H1 (cell line): ENCODE results near the gene TMUB1. TPM values are rescaled to one million over a fixed set of nuclear protein-coding genes. Genes with fewer than 3 reads are reported as not detected.
A peak's percentile ranks its signal among the peaks of the same experiment; 100 is the strongest.

ENCODE experiments used
- CTCF ChIA-PET: fragments of 300-600 bp; sonication (Branson Sonifier 250); formaldehyde crosslinking; loops from one replicate; lab custom pipeline; 2021; ENCODE audit not compliant: partially characterized antibody; lab: Charles Lee
- POLR2A ChIA-PET: fragments of 300-600 bp; sonication (Branson Sonifier 250); formaldehyde crosslinking; loops from one replicate; lab custom pipeline; 2021; ENCODE audit warnings: inconsistent platforms; ENCODE audit not compliant: partially characterized antibody; lab: Charles Lee
- DNase-seq, 2 experiments: peaks; one replicate each; pipeline versions ENCODE4 v3.0.0 to v3.0.0-alpha.2; 2010 to 2022; ENCODE audit warnings: low spot score in 2 of 2, low read depth in 1 of 2, mixed read lengths in 1 of 2
- FAIRE-seq: peaks from 2 replicates; lab custom pipeline; 2011; peaks lifted over from hg19 to GRCh38; lab: Jason Lieb, UNC
- H2AFZ ChIP-seq: 2 replicates; pipeline ENCODE4 v1.8.1; 2012; ENCODE audit warnings: low read length, inconsistent platforms
- H2AK5ac ChIP-seq: 2 replicates; pipeline ENCODE4 v1.6.1; 2013; ENCODE audit warnings: low read depth, low read length
- H2BK120ac ChIP-seq: replicated peaks from 2 replicates; pipeline ENCODE3; 2013; ENCODE audit warnings: low read depth, low read length, inconsistent platforms
- H2BK12ac ChIP-seq: 2 replicates; pipeline ENCODE4 v1.6.1; 2013; ENCODE audit warnings: low read depth, low read length
- H2BK15ac ChIP-seq: 2 replicates; pipeline ENCODE4 v1.6.1; 2013; ENCODE audit warnings: low read length
- H2BK20ac ChIP-seq: 2 replicates; pipeline ENCODE4 v1.6.1; 2013; ENCODE audit warnings: low read length
- H2BK5ac ChIP-seq: 2 replicates; pipeline ENCODE4 v1.6.1; 2013; ENCODE audit warnings: low read depth, low read length
- H3K14ac ChIP-seq: 2 replicates; pipeline ENCODE4 v1.6.1; 2013; ENCODE audit warnings: inconsistent platforms; ENCODE audit not compliant: insufficient read length
- H3K18ac ChIP-seq: 2 replicates; pipeline ENCODE4 v1.6.1; 2013; ENCODE audit warnings: low read length; ENCODE audit errors: extremely low read depth
- H3K23ac ChIP-seq: 2 replicates; pipeline ENCODE4 v1.6.1; 2013; ENCODE audit warnings: inconsistent platforms; ENCODE audit not compliant: insufficient read length
- H3K23me2 ChIP-seq: 2 replicates; pipeline ENCODE4 v1.6.1; 2013; ENCODE audit warnings: low read depth, low read length
- H3K27ac ChIP-seq: 2 replicates; pipeline ENCODE4 v1.6.1; 2011; ENCODE audit warnings: low read depth, low read length, inconsistent platforms
- H3K27me3 ChIP-seq, 4 experiments: replicated peaks in 1 of 4; 1 replicate in 1 of 4; 2 replicates in 3 of 4; pipeline versions ENCODE4 v1.6.1 to v1.8.1; 2011 to 2013; ENCODE audit warnings: low read length in 3 of 4, mild to moderate bottlenecking in 3 of 4, inconsistent platforms in 2 of 4, mixed read lengths in 2 of 4, moderate library complexity in 1 of 4; ENCODE audit not compliant: control insufficient read depth in 3 of 4, insufficient read depth in 3 of 4; ENCODE audit errors: extremely low read depth in 1 of 4
- H3K36me3 ChIP-seq, 4 experiments: 2 replicates each; pipeline versions ENCODE4 v1.6.1 to v1.8.1; 2011 to 2013; ENCODE audit warnings: mild to moderate bottlenecking in 4 of 4, low read length in 3 of 4, moderate library complexity in 2 of 4, control low read depth in 1 of 4, inconsistent platforms in 1 of 4; ENCODE audit not compliant: insufficient read depth in 4 of 4, control insufficient read depth in 2 of 4
- H3K4ac ChIP-seq: replicated peaks from 2 replicates; pipeline ENCODE3; 2013; ENCODE audit warnings: low read length, low read depth, mixed read lengths, inconsistent platforms; ENCODE audit not compliant: insufficient read length
- H3K4me1 ChIP-seq, 4 experiments: replicated peaks in 1 of 4; 1 replicate in 1 of 4; 2 replicates in 3 of 4; pipeline versions ENCODE4 v1.6.1 to v1.8.1; 2011 to 2013; ENCODE audit warnings: low read length in 3 of 4, inconsistent platforms in 2 of 4, mixed read lengths in 1 of 4; ENCODE audit not compliant: insufficient read depth in 4 of 4, control insufficient read depth in 3 of 4
- H3K4me2 ChIP-seq, 2 experiments: 2 replicates each; pipeline versions ENCODE4 v1.6.1 to v1.8.1; 2011 to 2013; ENCODE audit warnings: low read depth in 2 of 2, low read length in 2 of 2, control low read depth in 1 of 2, inconsistent platforms in 1 of 2, mild to moderate bottlenecking in 1 of 2; ENCODE audit not compliant: insufficient read depth in 1 of 2
- H3K4me3 ChIP-seq, 4 experiments: fragments of 200-600, 300-600 bp in 1 of 4; sonication (generic), shearing (Covaris generic), sonication (Bioruptor Twin) in 1 of 4; 2 replicates each; pipeline versions ENCODE4 v1.5.1 to v1.8.1; 2011 to 2016; ENCODE audit warnings: low read length in 4 of 4, low read depth in 3 of 4, control low read depth in 2 of 4, inconsistent platforms in 2 of 4, mild to moderate bottlenecking in 2 of 4, mixed read lengths in 1 of 4, moderate library complexity in 1 of 4; ENCODE audit not compliant: insufficient read depth in 2 of 4; ENCODE audit errors: extremely low read depth in 1 of 4
- H3K56ac ChIP-seq: replicated peaks from 2 replicates; pipeline ENCODE3; 2013; ENCODE audit warnings: low read depth, mild to moderate bottlenecking, mixed read lengths, low read length, inconsistent platforms; ENCODE audit not compliant: insufficient read length
- H3K79me1 ChIP-seq: 2 replicates; pipeline ENCODE4 v1.6.1; 2013; ENCODE audit warnings: low read depth, low read length, control low read depth
- H3K79me2 ChIP-seq, 2 experiments: 2 replicates each; pipeline versions ENCODE4 v1.6.1 to v1.8.1; 2012 to 2013; ENCODE audit warnings: low read length in 2 of 2, mild to moderate bottlenecking in 2 of 2, inconsistent platforms in 1 of 2; ENCODE audit not compliant: insufficient read depth in 2 of 2, control insufficient read depth in 1 of 2
- H3K9ac ChIP-seq, 4 experiments: replicated peaks in 1 of 4; 1 replicate in 1 of 4; 2 replicates in 3 of 4; pipeline versions ENCODE4 v1.6.1 to v1.8.1; 2011 to 2013; ENCODE audit warnings: low read depth in 3 of 4, low read length in 3 of 4, control low read depth in 2 of 4, mild to moderate bottlenecking in 2 of 4, moderate library complexity in 2 of 4, inconsistent platforms in 1 of 4; ENCODE audit errors: extremely low read depth in 1 of 4
- H3K9me3 ChIP-seq, 2 experiments: 2 replicates each; pipeline versions ENCODE4 v1.6.1 to v1.8.1; 2012 to 2013; ENCODE audit warnings: mild to moderate bottlenecking in 2 of 2, moderate library complexity in 2 of 2, control low read depth in 1 of 2, inconsistent platforms in 1 of 2, low read depth in 1 of 2, low read length in 1 of 2, mixed read lengths in 1 of 2; ENCODE audit not compliant: insufficient read depth in 2 of 2
- H4K20me1 ChIP-seq, 2 experiments: replicated peaks in 1 of 2; 2 replicates each; pipeline versions ENCODE3 to v1.8.1; 2011 to 2013; ENCODE audit warnings: inconsistent platforms in 2 of 2, low read length in 2 of 2, mild to moderate bottlenecking in 1 of 2; ENCODE audit not compliant: insufficient read depth in 2 of 2, control insufficient read depth in 1 of 2
- H4K5ac ChIP-seq: 2 replicates; pipeline ENCODE4 v1.6.1; 2013; ENCODE audit warnings: low read length, low read depth, mixed read lengths, inconsistent platforms; ENCODE audit not compliant: insufficient read length
- H4K8ac ChIP-seq: 2 replicates; pipeline ENCODE4 v1.8.0; 2013; ENCODE audit warnings: mild to moderate bottlenecking, moderate library complexity, low read length, inconsistent platforms; ENCODE audit not compliant: insufficient read depth; ENCODE audit errors: extremely low read depth
- H4K91ac ChIP-seq: replicated peaks from 2 replicates; pipeline ENCODE3; 2013; ENCODE audit warnings: low read length, mixed read lengths, inconsistent platforms; ENCODE audit not compliant: insufficient read length
- BACH1 ChIP-seq: IDR thresholded peaks from 2 replicates; pipeline ENCODE4 v1.6.1; 2012; ENCODE audit warnings: low read length, improper control_type of control experiment
- POLR2AphosphoS5 ChIP-seq: IDR thresholded peaks from 2 replicates; pipeline ENCODE4 v1.6.1; 2011; ENCODE audit warnings: low read depth, low read length
- RAD21 ChIP-seq, 2 experiments: IDR thresholded peaks in 1 of 2; conservative IDR thresholded peaks in 1 of 2; 2 replicates each; pipeline ENCODE4 v1.6.1; 2011; ENCODE audit warnings: low read depth in 2 of 2, low read length in 2 of 2, improper control_type of control experiment in 1 of 2, inconsistent platforms in 1 of 2, mild to moderate bottlenecking in 1 of 2, moderate library complexity in 1 of 2
- SIN3A ChIP-seq, 2 experiments: IDR thresholded peaks in 1 of 2; conservative IDR thresholded peaks in 1 of 2; 2 replicates each; pipeline ENCODE4 v1.6.1; 2011 to 2012; ENCODE audit warnings: low read length in 2 of 2, improper control_type of control experiment in 1 of 2, low read depth in 1 of 2, mild to moderate bottlenecking in 1 of 2
- TCF12 ChIP-seq: IDR thresholded peaks from 2 replicates; pipeline ENCODE4 v1.6.1; 2011; ENCODE audit warnings: low read depth, mild to moderate bottlenecking, low read length
- WGBS, 2 experiments: shearing (Covaris generic) in 1 of 2; methylation state at CpG; one replicate each; pipeline versions ENCODE4 v1.1.6 to v1.1.7; 2013 to 2015; ENCODE audit warnings: low lambda C conversion rate in 2 of 2, mixed read lengths in 2 of 2, inconsistent platforms in 1 of 2, low coverage in 1 of 2, missing lambda C conversion rate in 1 of 2; ENCODE audit not compliant: insufficient replicate concordance in 2 of 2, insufficient coverage in 1 of 2, insufficient read length in 1 of 2; ENCODE audit errors: extremely low coverage in 1 of 2, missing lambda C conversion rate in 1 of 2; 5-methylcytosine and 5-hydroxymethylcytosine counted together
- polyA plus RNA-seq, 7 experiments: library from polyadenylated mRNA; depleted of rRNA in 3 of 7; stranded (reverse) in 5 of 7; unstranded in 2 of 7; fragments of >200 nt in 5 of 7; fragments of 200-250 nt in 2 of 7; gene quantifications; 1 replicate in 5 of 7; 2 replicates in 1 of 7; 4 replicates in 1 of 7; pipeline versions ENCODE4 v1.2.1 to v1.2.3, GENCODE V29; 2011 to 2013; ENCODE audit warnings: missing spikeins in 2 of 7, mixed read lengths in 2 of 7
- total RNA-seq: library from RNA; stranded (reverse); fragmentation: NEBNext Ultra II Directional; extraction: Animal tissue kit (Norgen Biotek cat#: 25700); gene quantifications from 2 replicates; pipeline ENCODE4 v1.2.1, GENCODE V29; 2021
- TF ChIP-seq, protein P1 (sequence below), 3 experiments: IDR thresholded peaks; 1 replicate in 2 of 3; 2 replicates in 1 of 3; pipeline versions ENCODE4 v1.5.1 to v1.6.1; 2011; ENCODE audit warnings: low read length in 3 of 3, mild to moderate bottlenecking in 3 of 3, inconsistent platforms in 2 of 3, low read depth in 1 of 3, moderate library complexity in 1 of 3; ENCODE audit not compliant: insufficient read depth in 1 of 3; ENCODE audit errors: control extremely low read depth in 1 of 3
- TF ChIP-seq, protein P2 (sequence below): IDR thresholded peaks from 2 replicates; pipeline ENCODE4 v1.6.1; 2012; ENCODE audit warnings: inconsistent platforms

The TMUB1 gene
- total and polyA plus RNA-seq, 2 of the 8 experiments (the other 6 are each of a cell fraction or from before 2014, with no cell fraction given): 41.4 to 56.2 TPM

DNA sequence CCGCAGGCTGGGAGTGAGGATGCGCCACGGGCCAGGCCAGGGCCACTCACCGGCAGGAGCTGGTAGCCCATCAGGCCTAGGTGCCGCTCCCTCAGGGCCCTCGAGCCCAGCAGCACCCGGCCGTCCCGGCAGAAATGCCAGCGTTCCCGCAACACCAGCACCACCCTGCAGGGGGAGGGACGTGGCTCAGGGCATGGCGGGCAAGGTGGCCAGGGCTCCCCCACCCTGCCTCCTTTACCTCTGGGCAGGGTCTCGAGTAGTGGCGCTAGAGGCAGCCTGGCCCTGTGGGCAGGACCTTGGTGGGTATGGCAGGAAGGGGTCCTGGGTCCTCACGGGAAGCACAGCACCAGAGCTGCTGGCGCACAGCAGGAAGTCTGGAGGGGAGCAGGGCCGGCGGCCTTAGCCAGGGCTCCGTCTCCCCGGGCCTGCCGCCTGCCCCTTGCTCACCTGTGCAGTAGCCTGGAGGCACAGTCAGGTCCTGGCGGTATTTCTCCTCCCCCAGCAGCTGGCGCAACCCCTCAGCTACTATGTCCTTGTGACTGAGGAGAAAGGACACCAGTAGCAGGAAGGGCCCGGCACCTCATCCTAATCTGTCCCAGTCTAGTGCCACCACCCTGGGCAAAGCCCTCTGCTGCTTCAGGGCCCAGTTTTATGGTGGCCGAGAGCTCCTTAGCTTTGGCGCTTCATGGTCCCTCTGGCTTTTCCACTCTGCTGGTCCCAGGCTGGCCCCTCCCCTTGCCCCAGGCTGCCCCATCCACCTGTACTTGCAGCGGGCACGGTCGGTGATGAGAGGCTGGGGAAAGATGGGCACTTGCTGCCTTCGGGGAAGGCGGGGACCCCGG, 6.2 kb downstream of the TMUB1 start:
- Histone ChIP-seq H2AFZ (no peak overlapping the region), H2BK20ac (no peak overlapping the region), H3K23ac (no peak overlapping the region), H4K91ac (no peak overlapping the region), H4K5ac (no peak overlapping the region), H3K4me3 (no peak overlapping the region), H3K36me3 (peaks cover 10 to 33% (median 27%) of the 10 kb centered on the region in 4 experiments), H3K27me3 (no peaks in the 10 kb centered on the region), H2BK12ac (no peak overlapping the region), H3K4me2 (no peak overlapping the region), H3K4ac (no peak overlapping the region), H4K8ac (no peak overlapping the region; the same call in none of the 2 replicates), H3K9ac (no peak overlapping the region), H3K23me2 (peaks cover 13% of the 10 kb centered on the region), H2AK5ac (no peak overlapping the region), H2BK120ac (no peak overlapping the region), H3K18ac (no peak overlapping the region), H2BK5ac (no peak overlapping the region), H2BK15ac (no peak overlapping the region), H4K20me1 (peaks cover 20 to 26% of the 10 kb centered on the region in 2 experiments), H3K4me1 (peaks cover 0 to 28% (median 19%) of the 10 kb centered on the region in 4 experiments; a peak in 6 of 7 replicates), H3K79me2 (peaks cover 0 to 8% of the 10 kb centered on the region in 2 experiments; a peak in 1 of 4 replicates), H3K56ac (no peak overlapping the region), H3K14ac (no peak overlapping the region), H3K9me3 (no peaks in the 10 kb centered on the region), H3K27ac (no peak overlapping the region), H3K79me1 (peaks cover 7% of the 10 kb centered on the region)
- CTCF ChIA-PET: interaction anchor here (0.6 to 6.0 kb wide), 22 partner anchors 8 to 179 kb away, joined by 3 to 81 read pairs (median 4); partner anchors contain the start of gene ASIC3
- 77% methylated on average over 30 of the region's 33 CpGs; no CpG with 5 or more reads in 1 of the 2 experiments for WGBS, 2 experiments
- POLR2A ChIA-PET: interaction anchor here (0.7 to 4.9 kb wide), 10 partner anchors 8 to 64 kb away, joined by 3 to 77 read pairs (median 4); partner anchors contain the start of gene SLC4A2
- DNase-seq (peak in 1 of 2 experiments; percentile 91), FAIRE-seq (no peak)
- TF ChIP-seq RAD21 (IDR thresholded peaks at IDR 0.05 in 1 of 2, conservative IDR thresholded peaks at IDR 0.05 in 1 of 2; ENCODE audit: low read depth in 2 of 2, low read length in 2 of 2): peak; percentile 31 to 49; a peak in 3 of 4 replicates
- no peak for TF ChIP-seq BACH1
- TF ChIP-seq, protein P1, sequence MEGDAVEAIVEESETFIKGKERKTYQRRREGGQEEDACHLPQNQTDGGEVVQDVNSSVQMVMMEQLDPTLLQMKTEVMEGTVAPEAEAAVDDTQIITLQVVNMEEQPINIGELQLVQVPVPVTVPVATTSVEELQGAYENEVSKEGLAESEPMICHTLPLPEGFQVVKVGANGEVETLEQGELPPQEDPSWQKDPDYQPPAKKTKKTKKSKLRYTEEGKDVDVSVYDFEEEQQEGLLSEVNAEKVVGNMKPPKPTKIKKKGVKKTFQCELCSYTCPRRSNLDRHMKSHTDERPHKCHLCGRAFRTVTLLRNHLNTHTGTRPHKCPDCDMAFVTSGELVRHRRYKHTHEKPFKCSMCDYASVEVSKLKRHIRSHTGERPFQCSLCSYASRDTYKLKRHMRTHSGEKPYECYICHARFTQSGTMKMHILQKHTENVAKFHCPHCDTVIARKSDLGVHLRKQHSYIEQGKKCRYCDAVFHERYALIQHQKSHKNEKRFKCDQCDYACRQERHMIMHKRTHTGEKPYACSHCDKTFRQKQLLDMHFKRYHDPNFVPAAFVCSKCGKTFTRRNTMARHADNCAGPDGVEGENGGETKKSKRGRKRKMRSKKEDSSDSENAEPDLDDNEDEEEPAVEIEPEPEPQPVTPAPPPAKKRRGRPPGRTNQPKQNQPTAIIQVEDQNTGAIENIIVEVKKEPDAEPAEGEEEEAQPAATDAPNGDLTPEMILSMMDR (IDR thresholded peaks at IDR 0.05; ENCODE audit: control extremely low read depth in 1 of 3, insufficient read depth in 1 of 3, low read depth in 1 of 3, low read length in 3 of 3): peak in 2 of 3 experiments; percentile 55 to 70; a peak in 3 of 4 replicates
- TF ChIP-seq, protein P2, sequence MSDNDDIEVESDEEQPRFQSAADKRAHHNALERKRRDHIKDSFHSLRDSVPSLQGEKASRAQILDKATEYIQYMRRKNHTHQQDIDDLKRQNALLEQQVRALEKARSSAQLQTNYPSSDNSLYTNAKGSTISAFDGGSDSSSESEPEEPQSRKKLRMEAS: 0 out of 2 replicates have a peak, but pooled peaks have one; percentile 27
- no peak for TF ChIP-seq TCF12
- peak in 1 of 2 experiments; percentile 57; a peak in 1 of 4 replicates for TF ChIP-seq SIN3A (conservative IDR thresholded peaks at IDR 0.05 in 1 of 2, IDR thresholded peaks at IDR 0.05 in 1 of 2; ENCODE audit: low read depth in 1 of 2, low read length in 2 of 2)
- TF ChIP-seq POLR2AphosphoS5: peak; percentile 55; the same call in 1 of the 2 replicates
